Smooth muscle cell of bladder (primary cell): ENCODE measurements around the gene ERP29. TPM values are rescaled to one million over a fixed set of nuclear protein-coding genes. Genes with fewer than 3 reads are reported as not detected.

ENCODE experiments used
- total RNA-seq: library from RNA; depleted of rRNA; stranded (reverse); fragments of >200 nt; gene quantifications from 2 replicates; pipeline ENCODE4 v1.2.3, GENCODE V29; 2014

Gene ERP29
- total RNA-seq = 104 and 124 TPM in 2 replicates

GRCh38 chr12:112012775-112013600, at the start of gene ERP29, which contains the start of gene TMEM116:
TSS of gene ERP29 (plus strand) at chr12:112013426. CDS start at chr12:112013466, 40 bp downstream.
TSS of gene TMEM116 (minus strand) at chr12:112013165. CDS start at chr12:112005270, 7,895 bp downstream.

Other genes starting within 250 kb of the ERP29 start
- 122 and 163 TPM in 2 replicates for gene ALDH2, start 246.5 kb upstream of the ERP29 start, total RNA-seq
- gene MAPKAPK5, start 171.2 kb upstream of the ERP29 start, total RNA-seq = 23.2 and 26.8 TPM in 2 replicates
- gene TMEM116, start 261 bp upstream of the ERP29 start, total RNA-seq = 9.2 and 14.1 TPM in 2 replicates
- 11.9 and 14.6 TPM in 2 replicates for gene NAA25, start 95.4 kb downstream of the ERP29 start, total RNA-seq
- gene TRAFD1, start 112.1 kb downstream of the ERP29 start, total RNA-seq = 55.8 and 55.9 TPM in 2 replicates